ENCODE measurements around the gene TAF11.
"Not testable (repeated sequence)": the region's sequence is repeated elsewhere in the genome, so short reads cannot be mapped to it uniquely, and the experiment has no call there.

Gene TAF11

DNA sequence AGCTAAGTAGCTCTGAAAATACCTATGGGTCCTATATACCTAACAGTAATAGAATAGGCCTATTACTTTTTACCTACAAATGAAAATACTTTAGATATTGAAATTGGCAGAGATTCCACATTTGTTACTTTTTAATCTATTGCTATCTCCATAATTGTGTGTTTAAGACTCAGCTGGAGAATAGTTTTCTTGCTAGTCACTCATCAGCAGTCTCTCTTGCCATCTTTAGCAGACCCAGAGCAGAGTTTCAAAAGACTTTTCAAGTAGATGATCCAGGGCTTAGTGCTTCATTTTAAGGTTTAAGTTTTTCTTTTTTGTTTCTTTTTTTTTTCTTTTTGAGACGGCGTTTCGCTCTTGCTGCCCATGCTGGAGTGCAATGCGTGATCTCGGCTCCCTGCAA lies 14.1 kb upstream of the TAF11 start:
- DNase-seq = no peak

DNA sequence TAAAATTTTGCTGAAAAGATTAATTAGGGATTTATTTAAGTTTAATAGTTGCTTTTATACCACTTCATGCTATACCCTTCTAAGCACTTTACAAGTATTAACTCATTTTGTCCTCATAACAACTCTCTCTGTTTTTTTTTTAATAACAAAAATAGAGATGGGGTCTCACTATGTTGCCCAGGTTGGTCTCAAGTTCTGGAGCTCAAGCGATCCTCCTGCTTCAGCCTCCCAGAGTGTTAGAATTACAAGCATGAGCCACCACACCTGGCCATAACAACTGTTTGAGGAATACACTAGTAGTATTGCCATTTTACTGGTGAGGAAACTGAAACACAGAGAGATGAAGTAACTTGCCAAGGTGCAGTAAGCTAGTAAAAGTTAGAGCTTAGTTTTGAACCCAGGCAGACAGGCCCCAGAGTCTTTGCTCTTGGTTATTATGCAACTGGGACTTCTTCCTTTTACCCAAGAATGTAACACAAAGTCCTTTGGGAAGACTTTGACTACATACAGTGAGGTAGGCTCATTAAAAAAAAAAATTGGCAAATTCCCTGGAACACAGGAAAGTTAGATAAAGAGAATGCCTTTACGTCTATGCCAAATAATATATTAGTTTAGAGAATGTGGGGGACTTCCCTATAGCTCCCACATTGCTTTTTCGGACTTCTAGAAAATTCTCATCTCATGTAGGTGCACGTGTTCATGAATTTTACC lies 12.6 kb upstream of the TAF11 start:
- DNase-seq = no peak

DNA sequence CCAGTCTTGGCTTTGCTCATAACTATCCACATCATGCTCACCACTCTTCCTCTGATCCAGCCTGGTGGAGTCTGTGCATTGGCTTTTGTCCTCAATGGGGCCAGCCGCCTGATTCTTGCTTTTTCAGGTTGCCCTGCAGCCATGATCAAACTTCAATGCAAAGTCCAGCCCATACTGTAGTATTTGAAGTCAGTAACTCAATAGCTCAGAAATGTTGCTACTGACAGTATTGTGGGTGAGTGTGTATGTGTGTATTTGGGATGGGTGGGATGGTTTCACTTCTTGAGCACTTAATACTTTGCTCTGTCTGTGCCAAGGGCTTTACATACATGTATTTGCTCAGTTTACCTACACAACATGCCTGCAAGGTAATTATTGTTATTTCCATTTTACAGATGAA lies 11.9 kb upstream of the TAF11 start:
- not testable (repeated sequence) for DNase-seq

DNA sequence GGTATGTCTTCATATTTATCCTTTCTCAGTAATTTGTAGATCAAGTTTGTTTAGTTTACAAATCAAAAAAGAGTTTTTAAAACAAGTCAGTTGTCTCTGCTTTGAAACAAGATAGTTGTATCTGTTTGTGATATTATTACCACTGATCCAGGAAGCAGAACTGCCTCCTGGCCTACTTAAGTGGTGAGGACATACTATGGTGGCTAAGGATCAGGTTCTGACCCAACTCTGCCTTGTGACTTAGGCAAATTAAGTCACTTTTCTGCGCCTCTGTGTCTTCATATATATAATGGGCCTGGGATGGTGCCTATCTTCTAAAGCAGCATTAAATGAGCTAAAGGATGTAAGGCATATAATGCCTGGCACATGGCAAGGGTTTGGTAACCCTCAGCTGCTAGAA lies 9.9 kb upstream of the TAF11 start:
- no peak for DNase-seq

DNA sequence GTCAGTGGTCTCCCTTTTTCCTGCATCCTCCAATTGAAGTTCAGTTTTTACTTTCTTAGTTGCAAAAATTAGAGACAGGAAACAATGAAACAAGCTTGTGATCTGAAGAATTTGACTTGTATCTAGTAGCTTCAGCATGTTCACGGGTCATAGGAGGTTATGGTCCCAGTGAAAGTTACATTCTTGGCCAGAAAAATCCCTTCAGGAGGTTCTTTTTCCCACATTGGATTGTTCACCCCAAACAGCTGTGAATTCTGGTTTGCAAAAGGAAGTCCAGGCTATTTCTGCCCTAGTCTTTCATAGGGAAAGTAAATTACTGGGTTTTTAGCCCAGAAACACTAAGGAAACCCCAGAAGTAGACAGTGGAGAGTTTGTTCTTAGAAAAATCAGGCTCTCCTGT lies 9.3 kb upstream of the TAF11 start:
- DNase-seq = no peak

DNA sequence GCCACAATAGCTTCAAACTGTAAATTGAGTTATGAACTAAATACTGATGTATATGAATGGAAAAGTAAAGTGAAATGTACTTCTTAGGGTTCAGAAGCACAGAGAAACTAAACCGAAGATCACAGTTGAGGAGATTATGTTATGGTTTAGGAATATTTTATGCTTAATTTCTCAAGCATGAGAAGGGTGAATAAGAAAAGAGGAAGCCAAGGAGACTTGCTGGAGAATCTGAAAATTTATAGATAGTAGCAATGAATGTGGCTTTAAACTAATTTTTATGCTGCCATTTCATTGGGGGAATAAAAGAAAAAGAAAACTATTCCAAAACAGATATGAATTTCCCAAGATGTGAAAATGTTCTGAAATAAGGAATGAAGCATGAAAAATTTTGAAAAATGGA lies 6.9 kb upstream of the TAF11 start:
- DNase-seq = no peak

DNA sequence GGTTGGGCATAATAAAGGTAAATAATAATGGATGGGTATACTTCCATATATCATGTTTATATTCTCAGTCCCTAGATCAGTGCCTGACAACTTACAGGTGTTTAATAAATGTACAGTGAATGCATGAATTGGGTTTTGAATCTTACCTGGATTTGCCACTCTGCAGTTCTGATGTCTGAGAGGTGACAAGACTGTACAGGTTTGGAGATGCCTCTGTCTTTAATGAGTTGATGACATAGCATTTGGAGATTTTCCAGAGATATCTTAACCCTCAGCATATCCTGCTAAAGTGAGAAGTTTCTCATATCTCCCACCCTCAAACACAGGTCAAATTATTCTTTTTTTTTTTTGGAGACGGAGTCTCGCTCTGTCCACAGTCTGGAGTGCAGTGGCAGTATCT lies 3.5 kb upstream of the TAF11 start:
- DNase-seq = no peak

DNA sequence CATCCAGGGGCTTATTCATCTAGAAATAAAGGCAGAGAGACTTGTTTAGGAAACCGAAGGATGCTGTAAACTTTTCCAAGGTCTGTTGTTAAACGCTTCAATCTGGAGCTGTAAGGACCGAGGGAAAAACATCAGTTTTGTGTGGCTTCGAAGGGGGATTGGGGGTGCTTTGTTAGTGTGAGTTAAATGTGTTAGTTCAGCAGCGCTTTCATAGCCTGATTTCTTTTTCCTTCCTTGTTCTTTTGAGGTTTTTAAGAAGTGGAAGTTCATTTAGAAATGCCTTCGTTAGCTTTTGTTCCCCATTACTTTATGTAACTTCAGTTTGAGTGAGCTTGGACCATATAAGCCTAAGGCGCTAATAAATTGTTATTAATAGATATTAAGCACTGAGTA lies 2.7 kb upstream of the TAF11 start:
- DNase-seq = no peak

DNA sequence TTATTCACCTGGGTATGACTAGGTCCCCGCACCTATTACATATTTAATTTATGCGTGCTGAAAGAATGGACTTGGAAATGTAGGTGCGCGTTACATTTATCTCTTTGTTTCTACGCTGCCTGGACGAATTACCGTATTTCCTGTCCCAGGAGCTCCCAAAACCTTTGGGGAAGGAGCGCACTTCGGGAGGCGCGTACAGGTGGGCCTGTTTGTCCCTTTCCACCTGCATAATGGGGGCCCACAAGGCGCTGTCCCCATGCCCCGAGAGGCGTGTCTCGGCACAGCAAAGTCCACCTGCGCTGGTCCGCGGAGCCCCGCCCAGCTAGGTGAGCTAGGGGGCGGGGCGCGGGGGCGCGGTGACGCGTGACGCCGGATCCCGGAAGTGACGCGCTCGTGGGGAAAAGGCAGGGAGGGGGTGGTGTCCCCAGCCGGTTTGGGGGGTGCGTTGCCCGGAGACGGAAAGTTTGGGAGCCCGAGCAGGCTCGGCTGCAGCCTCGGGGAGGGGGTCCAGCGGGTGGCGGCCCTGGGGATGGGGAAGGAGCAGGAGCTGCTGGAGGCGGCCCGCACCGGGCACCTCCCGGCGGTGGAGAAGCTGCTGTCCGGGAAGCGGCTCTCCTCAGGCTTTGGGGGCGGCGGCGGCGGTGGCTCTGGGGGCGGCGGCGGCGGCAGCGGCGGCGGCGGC lies 1.2 kb upstream of the TAF11 start, which contains the start of gene ANKS1A:
Gene ANKS1A (plus strand): TSS at position 382 of the 682 bp plus-strand sequence. CDS start 148 bp downstream, at position 530.
- no peak for DNase-seq

DNA sequence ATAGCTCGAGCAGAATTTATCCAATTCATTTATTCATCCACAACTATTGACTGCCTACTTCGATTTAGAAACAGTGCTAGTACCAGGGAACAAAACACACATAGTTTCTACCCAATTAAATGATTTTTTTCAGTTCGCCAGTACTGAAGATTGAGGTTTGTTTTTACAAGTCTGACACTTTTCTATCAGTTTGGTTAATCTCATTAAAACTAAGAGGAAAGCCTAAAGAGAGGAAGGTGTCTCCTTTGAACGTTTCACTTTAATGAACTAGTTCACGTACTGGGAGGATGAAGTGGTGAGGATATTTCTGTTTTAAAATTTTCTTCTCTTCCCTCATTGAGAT lies 643 bp upstream of the TAF11 start:
- no peak for DNase-seq

DNA sequence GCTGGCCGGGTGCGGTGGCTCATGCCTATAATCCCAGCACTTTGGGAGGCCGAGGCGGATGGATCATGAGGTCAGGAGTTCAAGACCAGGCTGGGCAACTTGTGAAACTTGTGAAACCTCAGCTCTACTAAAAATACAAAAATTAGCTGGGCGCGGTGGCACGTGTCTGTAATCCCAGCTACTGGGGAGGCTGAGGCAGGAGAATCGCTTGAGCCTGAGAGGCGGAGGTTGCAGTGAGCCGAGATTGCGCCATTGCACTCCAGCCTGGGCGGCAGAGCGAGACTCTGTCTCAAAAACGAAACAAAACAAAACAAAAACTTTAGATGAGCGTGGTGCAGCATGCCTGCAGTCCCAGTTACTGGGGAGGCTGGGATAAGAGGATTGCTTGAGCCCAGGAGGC lies 2.0 kb downstream of the TAF11 start:
- not testable (repeated sequence) for DNase-seq

DNA sequence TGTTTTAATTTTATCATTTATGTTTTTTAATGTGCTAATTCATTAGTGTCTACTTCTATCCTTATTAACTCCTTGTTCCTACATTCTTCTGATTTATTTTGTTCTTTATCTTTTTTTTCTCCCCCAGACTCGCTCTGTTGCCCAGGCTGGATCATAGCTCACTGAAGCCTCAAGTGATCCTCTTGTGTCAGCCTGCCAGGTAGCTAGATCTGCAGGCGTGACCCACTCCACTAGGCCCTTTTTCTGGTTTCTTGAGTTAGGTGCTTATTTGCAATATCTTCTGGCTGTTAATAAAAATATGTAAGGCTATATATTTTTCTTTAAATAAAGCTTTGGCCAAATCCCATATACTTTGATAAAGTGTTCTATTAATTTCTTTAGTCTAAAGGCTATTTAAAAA lies 2.8 kb downstream of the TAF11 start:
- no peak for DNase-seq

DNA sequence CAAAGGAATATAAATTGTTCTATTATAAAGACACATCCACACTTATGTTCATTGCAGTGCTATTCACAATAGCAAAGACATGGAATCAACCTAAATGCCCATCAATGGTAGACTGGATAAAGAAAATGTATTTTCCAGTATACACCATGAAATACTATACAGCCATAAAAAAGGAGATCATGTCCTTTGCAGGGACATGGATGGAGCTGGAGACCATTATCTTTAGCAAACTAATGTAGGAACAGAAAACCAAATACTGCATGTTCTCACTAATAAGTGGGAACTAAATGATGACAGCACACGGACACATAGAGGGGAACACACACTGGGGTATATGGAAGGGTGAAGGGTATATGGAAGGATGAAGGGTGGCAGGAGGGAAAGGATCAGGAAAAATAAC lies 3.8 kb downstream of the TAF11 start:
- DNase-seq = not testable (repeated sequence)

DNA sequence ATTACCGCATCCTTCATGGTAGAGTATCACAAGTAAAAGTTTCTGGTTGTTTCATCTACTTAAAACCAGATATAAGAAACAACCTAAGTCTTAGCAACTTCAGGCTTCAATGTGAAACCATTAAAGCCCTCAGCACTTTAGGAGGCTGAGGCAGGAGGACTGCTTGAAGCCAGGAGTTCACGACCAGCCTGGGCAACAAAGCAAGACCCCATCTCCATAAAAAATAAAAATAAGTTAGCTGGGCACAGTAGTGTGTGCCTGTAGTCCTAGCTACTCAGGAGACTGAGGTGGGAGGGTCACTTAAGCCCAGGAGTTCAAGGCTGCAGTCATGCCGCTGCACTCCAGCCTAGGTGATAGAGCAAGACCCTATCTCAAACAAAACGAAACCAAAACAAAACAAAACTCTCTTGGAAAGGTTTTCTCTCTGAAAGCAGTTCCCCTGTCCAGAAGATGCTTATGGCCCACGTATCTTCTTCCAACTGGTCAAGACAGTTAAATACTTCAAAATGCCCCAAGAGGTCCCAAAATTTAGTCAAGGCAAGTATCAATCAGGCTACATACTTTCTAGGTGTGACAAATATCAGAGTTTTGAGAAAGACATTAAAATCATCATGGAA lies 9.9 kb downstream of the TAF11 start:
- no peak for DNase-seq

DNA sequence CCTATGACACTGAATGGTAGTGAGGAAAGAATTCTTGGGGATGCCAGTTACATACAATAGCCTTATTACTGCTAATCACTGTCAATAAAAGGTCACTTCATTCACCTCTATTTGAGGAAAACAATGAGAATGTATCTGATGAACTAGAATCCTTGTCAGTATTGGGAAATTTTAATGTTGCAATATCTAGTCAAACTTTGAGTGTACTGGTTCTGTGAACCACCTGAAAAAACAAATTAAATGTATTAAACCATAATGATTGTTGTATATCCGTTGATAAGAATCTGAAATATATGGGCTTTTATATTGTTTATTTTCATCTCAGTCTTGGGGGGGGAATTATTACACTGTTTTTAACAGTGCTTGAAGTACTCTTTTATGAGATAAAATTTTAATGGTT lies 10.6 kb downstream of the TAF11 start:
- DNase-seq = no peak

DNA sequence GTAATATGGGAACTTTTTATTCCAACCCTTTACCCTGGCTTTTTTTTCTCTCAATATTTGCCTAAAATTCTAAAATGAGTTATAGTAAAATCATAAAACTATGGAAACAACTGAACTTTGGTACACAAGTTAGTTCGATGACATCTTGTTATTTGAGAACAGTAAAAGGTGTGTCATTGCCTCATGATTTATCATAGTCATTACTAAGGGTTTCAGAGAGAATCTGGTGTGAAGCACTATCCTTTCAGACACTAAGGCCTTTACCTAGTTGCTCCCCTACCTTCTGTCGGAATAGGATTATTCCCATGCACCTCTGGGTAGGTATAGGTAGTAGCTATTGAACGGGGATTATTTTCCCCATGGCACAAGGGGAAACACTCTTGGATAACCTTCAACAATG lies 11.4 kb downstream of the TAF11 start:
- no peak for DNase-seq

DNA sequence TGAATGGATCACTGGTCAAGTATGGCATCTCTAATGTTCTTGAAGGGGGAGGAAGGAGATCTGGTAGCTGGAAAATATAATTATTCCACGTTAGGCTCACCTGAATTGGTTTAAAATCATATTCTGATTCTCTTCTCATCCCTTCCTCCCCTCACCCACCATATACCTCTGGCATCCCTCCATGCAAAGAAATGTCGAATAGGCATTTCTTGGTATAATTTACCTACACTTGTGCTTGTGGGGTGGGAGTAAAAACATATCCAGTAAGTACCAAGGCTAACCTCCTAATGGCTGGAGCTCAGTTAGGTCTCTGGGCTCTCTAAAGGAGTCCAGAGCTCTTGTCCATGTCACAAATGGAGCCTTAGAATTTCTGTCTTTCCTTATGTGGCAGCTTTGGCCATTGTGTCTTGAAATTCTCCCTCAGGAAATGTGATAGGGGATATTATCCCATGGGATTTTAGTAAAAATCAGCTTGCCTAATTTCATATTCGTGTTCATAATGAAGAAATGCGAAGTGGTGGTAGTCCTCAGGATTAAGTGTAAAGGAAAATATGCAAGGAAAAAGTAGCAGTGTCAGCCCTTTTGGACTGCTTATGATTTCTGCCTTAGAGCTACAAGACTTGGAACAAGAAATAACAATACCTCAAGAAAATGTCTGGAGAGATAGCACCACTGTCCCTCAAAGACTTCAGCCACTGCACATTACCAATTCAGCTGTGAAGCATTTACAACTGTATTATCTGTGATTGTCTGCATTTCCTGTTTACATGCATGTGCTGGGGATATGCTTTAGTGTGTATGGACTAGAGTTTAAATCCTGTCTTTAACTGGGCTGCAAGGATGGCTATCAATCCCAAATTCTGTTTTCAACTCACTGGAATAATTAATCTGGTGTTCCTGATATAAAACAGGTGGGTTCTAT lies 12.3 kb downstream of the TAF11 start:
- no peak for DNase-seq

DNA sequence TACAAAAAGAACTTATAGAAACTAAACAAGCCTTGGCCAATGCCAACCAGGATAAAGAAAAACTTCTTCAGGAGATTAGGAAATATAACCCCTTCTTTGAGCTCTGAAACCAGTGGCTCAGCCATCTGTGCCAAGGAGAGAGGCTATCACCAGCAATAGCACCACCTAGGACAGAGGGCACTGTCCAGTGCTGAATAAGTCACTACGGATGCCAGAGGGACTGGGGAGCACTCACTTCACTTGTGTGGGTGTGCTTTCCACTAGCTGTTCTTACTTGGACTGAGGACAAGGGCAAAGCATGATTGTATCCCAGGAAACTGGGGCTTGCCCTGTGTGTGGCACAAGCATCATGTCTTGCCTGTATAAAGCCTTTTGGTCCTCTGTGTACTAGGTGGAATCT lies 15.5 kb downstream of the TAF11 start:
- DNase-seq = no peak

DNA sequence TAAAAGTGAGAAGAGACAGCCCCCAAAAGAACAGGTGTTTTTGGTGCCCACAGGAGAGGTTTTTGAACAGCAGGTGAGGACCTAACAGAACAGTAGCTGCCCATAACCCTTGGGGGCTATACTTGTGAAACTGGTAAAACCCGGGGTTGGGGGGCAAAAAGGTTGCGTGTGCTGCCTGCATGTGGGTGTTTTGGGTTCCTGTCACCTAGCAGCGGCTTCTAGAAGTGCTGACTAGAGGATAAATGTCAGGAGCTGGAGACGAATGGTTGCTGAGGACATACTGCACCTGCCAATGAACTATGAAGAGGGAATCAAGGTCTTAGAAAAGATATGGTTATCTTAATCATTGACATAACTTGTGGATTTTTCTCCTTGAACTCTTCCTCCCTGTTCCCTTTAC lies 16.0 kb downstream of the TAF11 start:
- DNase-seq = no peak

DNA sequence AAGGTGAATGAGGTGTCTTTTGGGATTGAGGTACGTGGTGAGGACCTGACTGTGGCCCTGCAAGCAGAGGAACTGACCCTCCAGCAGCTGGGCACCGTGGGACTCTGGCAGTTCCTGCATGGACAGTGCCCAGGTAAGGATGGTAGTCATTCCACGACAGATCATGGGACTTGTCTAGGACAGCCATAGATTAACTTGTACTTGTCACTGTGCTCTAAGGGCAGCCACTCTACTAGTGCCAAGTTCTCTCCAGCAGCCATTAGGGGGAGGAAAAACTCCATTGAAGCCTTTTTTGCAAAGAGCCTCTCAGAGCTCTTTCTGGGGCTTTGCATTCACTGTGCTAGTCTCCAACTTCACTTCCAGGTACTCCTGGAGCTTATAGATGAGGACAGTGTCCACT lies 20.4 kb downstream of the TAF11 start:
- no peak for DNase-seq

DNA sequence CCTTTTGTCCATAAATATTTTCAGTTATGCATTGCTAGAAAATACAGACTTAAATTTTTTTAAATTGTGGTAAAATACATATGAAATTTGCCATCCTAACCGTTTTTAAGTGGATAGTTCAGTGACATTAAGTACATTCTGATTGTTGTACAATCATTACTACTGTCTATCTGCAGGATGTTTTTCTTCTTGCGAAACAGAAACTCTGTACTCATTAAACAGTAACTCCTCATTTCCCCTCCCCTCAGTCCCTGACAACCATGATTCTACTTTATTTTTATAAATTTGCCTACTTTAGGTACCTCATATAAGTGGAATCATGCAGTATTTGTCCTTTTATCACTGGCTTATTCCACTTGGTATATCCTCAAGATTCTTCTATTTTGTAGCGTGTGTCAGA lies 21.3 kb downstream of the TAF11 start:
- no peak for DNase-seq

DNA sequence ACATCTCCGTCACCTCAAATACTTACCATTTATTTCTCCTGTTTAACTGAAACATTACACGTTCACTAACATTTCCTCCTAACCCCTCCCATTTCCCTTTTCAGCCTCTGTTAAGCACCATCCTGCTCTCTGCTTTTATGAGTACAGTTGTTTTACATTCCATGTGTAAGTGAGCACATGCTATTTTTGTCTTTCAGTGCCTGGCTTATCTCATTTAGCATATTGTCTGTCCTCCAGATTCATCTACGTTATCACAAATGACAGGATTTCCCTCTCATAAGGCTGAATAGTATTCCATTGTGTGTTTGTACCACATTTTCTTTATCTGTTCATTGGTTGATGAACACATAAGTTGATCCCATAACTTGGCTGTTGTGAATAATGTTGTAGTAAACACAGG lies 22.7 kb downstream of the TAF11 start:
- no peak for DNase-seq

DNA sequence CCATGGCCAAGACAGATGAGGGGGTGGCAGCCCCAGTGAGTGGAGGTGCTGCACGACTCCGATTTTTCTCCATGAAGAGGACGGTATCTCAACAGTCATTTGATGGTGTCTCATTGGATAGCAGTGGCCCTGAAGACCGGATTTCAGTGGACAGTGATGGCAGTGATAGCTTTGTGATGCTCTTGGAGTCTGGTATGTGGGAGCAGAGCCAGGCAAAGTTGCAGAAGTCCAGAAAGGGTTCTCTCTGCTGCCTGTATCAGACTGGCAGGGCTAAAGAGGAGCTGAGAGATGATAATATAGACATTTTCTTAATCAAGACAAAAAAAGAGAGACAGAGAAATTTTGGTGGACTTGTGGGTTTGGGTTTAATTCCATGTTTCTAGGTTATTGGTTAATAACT lies 23.8 kb downstream of the TAF11 start:
- no peak for DNase-seq
